HepG2 (cell line): ENCODE results near the gene CIAO3. TPM values are rescaled to one million over a fixed set of nuclear protein-coding genes. Genes with fewer than 3 reads are reported as not detected.

Experiments
- CENPT ChIP-seq: sonication (generic); formaldehyde crosslinking; IDR thresholded peaks from 2 replicates; pipeline ENCODE4 v1.8.0; 2022; ENCODE audit warnings: low read depth, mild to moderate bottlenecking, moderate library complexity, missing genetic modification reagents
- CHCHD3 ChIP-seq: sonication (generic); formaldehyde crosslinking; IDR thresholded peaks from 2 replicates; pipeline ENCODE4 v1.8.0; 2022; ENCODE audit warnings: mild to moderate bottlenecking, missing genetic modification reagents, moderate library complexity
- CTCF ChIP-seq: sonication (generic); formaldehyde crosslinking; IDR thresholded peaks from 2 replicates; pipeline ENCODE4 v1.5.0; 2020; ENCODE audit warnings: mild to moderate bottlenecking, missing genetic modification reagents, moderate library complexity
- IRX3 ChIP-seq: sonication (generic); formaldehyde crosslinking; IDR thresholded peaks from 2 replicates; pipeline ENCODE4 v1.8.1; 2023; ENCODE audit warnings: mild to moderate bottlenecking, low read depth, missing genetic modification reagents, borderline replicate concordance
- KMT2A ChIP-seq: sonication (generic); formaldehyde crosslinking; IDR thresholded peaks from 2 replicates; pipeline ENCODE4 v1.4.0; 2020; ENCODE audit warnings: missing genetic modification reagents
- MTA1 ChIP-seq: sonication (generic); formaldehyde crosslinking; IDR thresholded peaks from 2 replicates; pipeline ENCODE4 v1.4.0; 2020; ENCODE audit warnings: missing genetic modification reagents, mild to moderate bottlenecking, borderline replicate concordance
- NPAS2 ChIP-seq: sonication (generic); formaldehyde crosslinking; IDR thresholded peaks from 2 replicates; pipeline ENCODE4 v1.8.0; 2022; ENCODE audit warnings: mild to moderate bottlenecking, missing genetic modification reagents, borderline replicate concordance
- PCBP1 ChIP-seq: fragments of 200-400 bp; formaldehyde crosslinking; IDR thresholded peaks from 2 replicates; pipeline ENCODE4 v1.6.1; 2017; ENCODE audit warnings: mild to moderate bottlenecking, low read depth, low read length, borderline replicate concordance
- SCMH1 ChIP-seq: sonication (generic); formaldehyde crosslinking; IDR thresholded peaks from 2 replicates; pipeline ENCODE4 v1.9.0; 2021; ENCODE audit warnings: missing genetic modification reagents, mild to moderate bottlenecking, borderline replicate concordance
- SMARCE1 ChIP-seq: fragments of 450-650 bp; IDR thresholded peaks from 2 replicates; pipeline ENCODE4 v1.6.1; 2017; ENCODE audit warnings: borderline replicate concordance
- TBP ChIP-seq: sonication (generic); formaldehyde crosslinking; IDR thresholded peaks from 2 replicates; pipeline ENCODE4 v1.5.0; 2020; ENCODE audit warnings: missing genetic modification reagents
- ZBTB25 ChIP-seq: IDR thresholded peaks from 2 replicates; pipeline ENCODE4 v1.6.1; 2018; ENCODE audit warnings: missing genetic modification reagents
- ZC3H13 ChIP-seq: sonication (generic); formaldehyde crosslinking; IDR thresholded peaks from 2 replicates; pipeline ENCODE4 v1.8.1; 2023; ENCODE audit warnings: mild to moderate bottlenecking, missing genetic modification reagents, moderate library complexity
- ZFY ChIP-seq: sonication (generic); formaldehyde crosslinking; IDR thresholded peaks from 2 replicates; pipeline ENCODE4 v1.4.0; 2020; ENCODE audit warnings: missing genetic modification reagents
- ZNF124 ChIP-seq: sonication (generic); formaldehyde crosslinking; IDR thresholded peaks from 2 replicates; pipeline ENCODE4 v1.4.0; 2020; ENCODE audit warnings: missing genetic modification reagents
- ZNF329 ChIP-seq: sonication (generic); formaldehyde crosslinking; IDR thresholded peaks from 2 replicates; pipeline ENCODE4 v1.9.0; 2021; ENCODE audit warnings: low read depth, mild to moderate bottlenecking, missing genetic modification reagents
- ZNF350 ChIP-seq: sonication (generic); formaldehyde crosslinking; IDR thresholded peaks from 2 replicates; pipeline ENCODE4 v1.4.0; 2020; ENCODE audit warnings: mild to moderate bottlenecking, low read depth, missing genetic modification reagents, borderline replicate concordance
- ZNF691 ChIP-seq: sonication (generic); formaldehyde crosslinking; IDR thresholded peaks from 2 replicates; pipeline ENCODE4 v1.4.0; 2020; ENCODE audit warnings: missing genetic modification reagents, low read depth, mild to moderate bottlenecking, borderline replicate concordance
- ZNF746 ChIP-seq: sonication (generic); formaldehyde crosslinking; IDR thresholded peaks from 2 replicates; pipeline ENCODE4 v1.8.0; 2022; ENCODE audit warnings: mild to moderate bottlenecking, missing genetic modification reagents
- polyA plus RNA-seq, 8 experiments: library from polyadenylated mRNA; depleted of rRNA in 3 of 8; stranded (reverse) in 7 of 8; unstranded in 1 of 8; fragments of >200 nt; fragmentation: Illumina TruSeq in 4 of 8; extraction: Trizol in 4 of 8; gene quantifications; 2 replicates each; pipeline versions ENCODE4 v1.2.1 to v1.2.3, GENCODE V29; 2011 to 2016; ENCODE audit warnings: low read depth in 4 of 8, missing spikeins in 1 of 8, mixed read lengths in 1 of 8; ENCODE audit not compliant: insufficient read depth in 1 of 8
- total RNA-seq, 5 experiments: library from RNA; depleted of rRNA; stranded (reverse); fragments of >200 nt; fragmentation: Illumina TruSeq; extraction: Trizol; gene quantifications; 2 replicates each; pipeline ENCODE4 v1.2.3, GENCODE V29; 2016; ENCODE audit warnings: low read depth in 1 of 5
- TF ChIP-seq, protein P1 (sequence below): sonication (generic); formaldehyde crosslinking; IDR thresholded peaks from 2 replicates; pipeline ENCODE4 v1.4.0; 2020; ENCODE audit warnings: missing genetic modification reagents, borderline replicate concordance
- TF ChIP-seq, protein P2 (sequence below): sonication (generic); formaldehyde crosslinking; IDR thresholded peaks from 2 replicates; pipeline ENCODE4 v1.4.0; 2020; ENCODE audit warnings: mild to moderate bottlenecking, missing genetic modification reagents

The CIAO3 gene
- total and polyA plus RNA-seq, 2 of the 13 experiments (the other 11 are each of a cell fraction or from before 2014, with no cell fraction given): 21.7 to 25.0 TPM

- TF ChIP-seq, protein P1, sequence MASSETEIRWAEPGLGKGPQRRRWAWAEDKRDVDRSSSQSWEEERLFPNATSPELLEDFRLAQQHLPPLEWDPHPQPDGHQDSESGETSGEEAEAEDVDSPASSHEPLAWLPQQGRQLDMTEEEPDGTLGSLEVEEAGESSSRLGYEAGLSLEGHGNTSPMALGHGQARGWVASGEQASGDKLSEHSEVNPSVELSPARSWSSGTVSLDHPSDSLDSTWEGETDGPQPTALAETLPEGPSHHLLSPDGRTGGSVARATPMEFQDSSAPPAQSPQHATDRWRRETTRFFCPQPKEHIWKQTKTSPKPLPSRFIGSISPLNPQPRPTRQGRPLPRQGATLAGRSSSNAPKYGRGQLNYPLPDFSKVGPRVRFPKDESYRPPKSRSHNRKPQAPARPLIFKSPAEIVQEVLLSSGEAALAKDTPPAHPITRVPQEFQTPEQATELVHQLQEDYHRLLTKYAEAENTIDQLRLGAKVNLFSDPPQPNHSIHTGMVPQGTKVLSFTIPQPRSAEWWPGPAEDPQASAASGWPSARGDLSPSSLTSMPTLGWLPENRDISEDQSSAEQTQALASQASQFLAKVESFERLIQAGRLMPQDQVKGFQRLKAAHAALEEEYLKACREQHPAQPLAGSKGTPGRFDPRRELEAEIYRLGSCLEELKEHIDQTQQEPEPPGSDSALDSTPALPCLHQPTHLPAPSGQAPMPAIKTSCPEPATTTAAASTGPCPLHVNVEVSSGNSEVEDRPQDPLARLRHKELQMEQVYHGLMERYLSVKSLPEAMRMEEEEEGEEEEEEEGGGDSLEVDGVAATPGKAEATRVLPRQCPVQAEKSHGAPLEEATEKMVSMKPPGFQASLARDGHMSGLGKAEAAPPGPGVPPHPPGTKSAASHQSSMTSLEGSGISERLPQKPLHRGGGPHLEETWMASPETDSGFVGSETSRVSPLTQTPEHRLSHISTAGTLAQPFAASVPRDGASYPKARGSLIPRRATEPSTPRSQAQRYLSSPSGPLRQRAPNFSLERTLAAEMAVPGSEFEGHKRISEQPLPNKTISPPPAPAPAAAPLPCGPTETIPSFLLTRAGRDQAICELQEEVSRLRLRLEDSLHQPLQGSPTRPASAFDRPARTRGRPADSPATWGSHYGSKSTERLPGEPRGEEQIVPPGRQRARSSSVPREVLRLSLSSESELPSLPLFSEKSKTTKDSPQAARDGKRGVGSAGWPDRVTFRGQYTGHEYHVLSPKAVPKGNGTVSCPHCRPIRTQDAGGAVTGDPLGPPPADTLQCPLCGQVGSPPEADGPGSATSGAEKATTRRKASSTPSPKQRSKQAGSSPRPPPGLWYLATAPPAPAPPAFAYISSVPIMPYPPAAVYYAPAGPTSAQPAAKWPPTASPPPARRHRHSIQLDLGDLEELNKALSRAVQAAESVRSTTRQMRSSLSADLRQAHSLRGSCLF (CRISPR knock-in tag): no peak
- TF ChIP-seq PCBP1 (no peak), KMT2A (no peak), MTA1 (CRISPR knock-in tag) (peak; percentile 9; the same call in 1 of the 2 replicates), ZBTB25 (CRISPR knock-in tag) (no peak; the same call in 1 of the 2 replicates), ZNF329 (no peak), NPAS2 (CRISPR knock-in tag) (no peak), ZNF124 (CRISPR knock-in tag) (no peak), TBP (CRISPR knock-in tag) (no peak), CHCHD3 (no peak), ZNF350 (CRISPR knock-in tag) (no peak), CTCF (peak; percentile 33; the same call in 1 of the 2 replicates), IRX3 (CRISPR knock-in tag) (no peak), ZNF691 (CRISPR knock-in tag) (no peak; the same call in 1 of the 2 replicates), ZC3H13 (CRISPR knock-in tag) (no peak), SMARCE1 (no peak), ZFY (CRISPR knock-in tag) (peak; percentile 54; the same call in 1 of the 2 replicates), SCMH1 (CRISPR knock-in tag) (no peak), CENPT (CRISPR knock-in tag) (no peak), ZNF746 (CRISPR knock-in tag) (no peak)
- TF ChIP-seq, protein P2, sequence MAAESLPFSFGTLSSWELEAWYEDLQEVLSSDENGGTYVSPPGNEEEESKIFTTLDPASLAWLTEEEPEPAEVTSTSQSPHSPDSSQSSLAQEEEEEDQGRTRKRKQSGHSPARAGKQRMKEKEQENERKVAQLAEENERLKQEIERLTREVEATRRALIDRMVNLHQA (CRISPR knock-in tag): no peak
Observed at GRCh38 chr16:715477-716199, 25.2 kb downstream of the CIAO3 start (continued).
